Vagina (tissue), 2 donors: Measurements from ENCODE around the gene GSC2.

Source experiments
- POLR2A ChIP-seq, 2 donors: fragments of 450-650 bp; IDR thresholded peaks; one replicate each; pipeline ENCODE4 v1.6.1; 2017; ENCODE audit warnings: antibody characterized with exemption in 2 of 2, mild to moderate bottlenecking in 2 of 2, moderate library complexity in 2 of 2
- POLR2AphosphoS5 ChIP-seq, 2 donors: sonication (generic); formaldehyde crosslinking; IDR thresholded peaks; one replicate each; pipeline ENCODE4 v1.9.0; 2017; ENCODE audit warnings: antibody characterized with exemption in 2 of 2, mild to moderate bottlenecking in 2 of 2, low read depth in 1 of 2; ENCODE audit not compliant: insufficient read depth in 1 of 2
- TF ChIP-seq, protein P1 (sequence below), 3 experiments: fragments of 450-650 bp in 2 of 3; fragments of 200-600 bp in 1 of 3; sonication (generic) in 1 of 3; IDR thresholded peaks; one replicate each; pipeline ENCODE4 v1.5.1; 2017 to 2019; ENCODE audit warnings: antibody characterized with exemption in 3 of 3, mild to moderate bottlenecking in 2 of 3, moderate library complexity in 2 of 3

GRCh38 chr22:19137384-19138216 is 12.5 kb downstream of the GSC2 start:
- TF ChIP-seq POLR2A (IDR thresholded peaks at IDR 0.05) = no peak
- TF ChIP-seq, protein P1, sequence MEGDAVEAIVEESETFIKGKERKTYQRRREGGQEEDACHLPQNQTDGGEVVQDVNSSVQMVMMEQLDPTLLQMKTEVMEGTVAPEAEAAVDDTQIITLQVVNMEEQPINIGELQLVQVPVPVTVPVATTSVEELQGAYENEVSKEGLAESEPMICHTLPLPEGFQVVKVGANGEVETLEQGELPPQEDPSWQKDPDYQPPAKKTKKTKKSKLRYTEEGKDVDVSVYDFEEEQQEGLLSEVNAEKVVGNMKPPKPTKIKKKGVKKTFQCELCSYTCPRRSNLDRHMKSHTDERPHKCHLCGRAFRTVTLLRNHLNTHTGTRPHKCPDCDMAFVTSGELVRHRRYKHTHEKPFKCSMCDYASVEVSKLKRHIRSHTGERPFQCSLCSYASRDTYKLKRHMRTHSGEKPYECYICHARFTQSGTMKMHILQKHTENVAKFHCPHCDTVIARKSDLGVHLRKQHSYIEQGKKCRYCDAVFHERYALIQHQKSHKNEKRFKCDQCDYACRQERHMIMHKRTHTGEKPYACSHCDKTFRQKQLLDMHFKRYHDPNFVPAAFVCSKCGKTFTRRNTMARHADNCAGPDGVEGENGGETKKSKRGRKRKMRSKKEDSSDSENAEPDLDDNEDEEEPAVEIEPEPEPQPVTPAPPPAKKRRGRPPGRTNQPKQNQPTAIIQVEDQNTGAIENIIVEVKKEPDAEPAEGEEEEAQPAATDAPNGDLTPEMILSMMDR (IDR thresholded peaks at IDR 0.05) = no peak
- TF ChIP-seq POLR2AphosphoS5 (IDR thresholded peaks at IDR 0.05; ENCODE audit: insufficient read depth in 1 of 2, low read depth in 1 of 2) = no peak
